Activated naive CD4-positive, alpha-beta T cell (primary cell): ENCODE data around the gene VIPR2.

Experiments
- DNase-seq, 4 experiments: peaks; one replicate each; lab custom pipeline; 2025; lab: John Stamatoyannopoulos, UW

Gene VIPR2

DNA sequence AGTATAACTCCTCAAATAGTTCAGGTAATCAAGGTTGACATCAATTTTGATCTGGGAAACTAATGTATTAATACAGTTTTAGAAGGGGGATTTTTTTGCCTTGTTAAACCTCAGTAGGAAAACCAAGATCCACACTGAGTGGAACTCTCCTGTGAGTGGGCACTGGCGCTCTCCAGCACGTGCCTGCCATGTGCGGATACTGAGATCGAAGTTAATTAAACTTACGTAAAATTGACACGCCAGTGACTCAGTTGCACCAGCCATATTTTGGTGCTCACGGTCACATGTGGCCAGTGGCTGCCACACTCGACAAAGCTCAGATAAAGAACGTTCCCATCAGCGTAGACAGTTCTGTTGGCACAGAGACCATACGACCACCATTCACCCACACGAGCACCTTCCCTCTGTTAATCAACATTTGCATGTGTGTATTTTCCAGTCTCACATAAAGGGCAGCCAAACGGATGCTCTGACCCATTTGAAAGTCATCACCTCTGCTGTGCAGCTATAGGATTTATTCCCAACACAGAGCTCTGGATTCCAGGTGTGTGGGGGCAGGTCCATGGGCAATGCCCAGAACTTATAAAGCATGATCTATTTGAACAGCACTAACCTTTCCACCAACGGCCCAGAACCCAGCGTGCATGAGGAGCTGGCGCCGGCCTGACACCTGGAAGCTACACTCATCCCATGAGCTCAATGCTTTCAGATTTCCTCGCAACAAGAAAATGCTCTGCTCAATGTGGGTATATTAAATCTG is 77.7 kb downstream of the VIPR2 start:
- no peak for DNase-seq

DNA sequence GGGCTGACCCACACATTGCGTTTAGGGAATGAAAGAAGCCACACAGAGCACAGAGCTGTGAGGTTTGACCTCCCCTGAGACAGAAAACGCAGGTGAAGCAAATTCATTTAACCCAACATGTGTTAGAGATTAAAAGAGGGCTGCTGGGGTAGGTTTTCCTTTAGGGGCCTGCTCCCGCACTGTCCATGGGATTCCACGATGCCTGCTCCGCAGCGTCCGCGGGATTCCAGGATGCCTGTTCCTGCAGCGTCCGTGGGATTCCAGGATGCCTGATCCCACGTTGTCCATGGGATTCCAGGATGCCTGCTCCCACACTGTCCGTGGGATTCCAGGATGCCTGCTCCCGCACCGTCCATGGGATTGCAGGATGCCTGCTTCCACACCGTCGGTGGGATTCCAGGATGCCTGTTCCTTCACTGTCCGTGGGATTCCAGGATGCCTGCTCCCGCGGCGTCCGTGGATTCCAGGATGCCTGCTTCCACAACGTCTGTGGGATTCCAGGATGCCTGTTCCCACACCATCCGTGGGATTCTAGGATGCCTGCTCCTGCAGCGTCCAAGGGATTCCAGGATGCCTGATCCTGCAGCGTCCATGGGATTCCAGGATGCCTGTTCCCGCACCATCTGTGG is 78.7 kb downstream of the VIPR2 start:
- no peak for DNase-seq

DNA sequence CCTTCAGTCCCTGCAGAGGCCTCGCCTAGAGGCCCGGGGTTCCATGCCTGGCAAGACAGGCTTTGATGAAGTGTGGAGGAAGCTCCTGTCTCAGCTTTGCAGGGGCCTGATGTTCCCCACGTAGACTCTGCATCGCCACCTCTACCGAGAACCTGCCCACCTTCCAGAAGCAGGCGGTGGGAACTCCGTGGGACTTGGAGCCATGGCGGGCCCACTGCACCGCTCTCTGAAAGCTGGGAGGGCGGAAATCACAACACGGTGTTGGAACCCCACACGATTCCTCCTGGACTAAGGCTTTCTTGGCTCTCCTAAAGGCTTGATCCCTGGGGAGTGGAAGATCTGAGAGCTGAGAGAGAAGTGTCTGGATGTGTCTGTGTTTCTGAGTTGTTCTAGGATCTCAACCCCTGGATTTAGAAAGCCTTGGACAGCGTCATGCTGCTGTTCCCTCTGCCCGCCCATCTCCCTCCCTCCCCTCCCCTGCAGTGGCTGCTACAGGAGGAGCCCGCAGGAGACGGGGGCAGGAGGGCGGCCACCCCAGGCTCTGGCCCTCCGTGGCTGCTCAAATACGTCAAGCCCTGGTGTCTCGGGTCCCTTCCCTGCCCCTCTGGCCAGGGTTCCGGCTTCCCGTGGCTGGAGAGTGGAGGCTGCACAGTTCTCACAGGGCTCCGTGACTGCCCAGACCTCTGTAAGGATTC is 79.7 kb downstream of the VIPR2 start:
- no peak for DNase-seq

DNA sequence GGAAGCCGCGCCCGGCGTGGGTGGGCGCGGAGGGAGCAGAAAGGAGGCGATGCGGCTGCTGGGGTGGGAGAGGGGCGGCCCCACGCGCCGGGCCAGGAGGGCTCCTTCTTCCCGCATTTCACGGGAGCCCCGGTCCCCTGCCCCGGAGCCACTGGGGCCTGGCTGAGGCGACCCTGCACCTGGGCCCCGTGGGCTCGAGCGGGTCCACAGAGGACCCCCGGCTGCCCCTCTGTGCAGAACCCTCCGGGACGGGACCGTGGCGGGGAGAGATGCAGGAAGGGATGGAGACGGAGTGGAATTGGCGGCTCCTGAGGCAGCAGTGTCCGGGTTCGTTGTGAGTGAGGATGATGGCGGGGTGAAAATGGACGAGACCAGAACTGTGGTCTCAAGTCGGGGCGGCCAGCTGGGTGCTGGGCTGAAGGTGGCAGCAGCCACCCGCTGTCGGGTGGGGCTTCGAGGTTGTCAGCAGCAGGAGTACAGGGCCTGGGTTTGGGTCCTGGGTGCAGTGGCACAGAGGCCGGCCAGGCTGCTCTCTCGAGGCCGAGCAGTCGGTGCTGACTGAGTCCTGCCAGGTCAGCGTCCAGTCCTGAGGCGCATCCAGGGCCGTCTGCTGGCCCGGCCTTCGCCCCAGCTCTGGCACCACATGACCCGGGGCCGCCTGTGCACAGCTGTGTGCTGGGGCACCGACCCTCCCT is 80.4 kb downstream of the VIPR2 start:
- no peak for DNase-seq

DNA sequence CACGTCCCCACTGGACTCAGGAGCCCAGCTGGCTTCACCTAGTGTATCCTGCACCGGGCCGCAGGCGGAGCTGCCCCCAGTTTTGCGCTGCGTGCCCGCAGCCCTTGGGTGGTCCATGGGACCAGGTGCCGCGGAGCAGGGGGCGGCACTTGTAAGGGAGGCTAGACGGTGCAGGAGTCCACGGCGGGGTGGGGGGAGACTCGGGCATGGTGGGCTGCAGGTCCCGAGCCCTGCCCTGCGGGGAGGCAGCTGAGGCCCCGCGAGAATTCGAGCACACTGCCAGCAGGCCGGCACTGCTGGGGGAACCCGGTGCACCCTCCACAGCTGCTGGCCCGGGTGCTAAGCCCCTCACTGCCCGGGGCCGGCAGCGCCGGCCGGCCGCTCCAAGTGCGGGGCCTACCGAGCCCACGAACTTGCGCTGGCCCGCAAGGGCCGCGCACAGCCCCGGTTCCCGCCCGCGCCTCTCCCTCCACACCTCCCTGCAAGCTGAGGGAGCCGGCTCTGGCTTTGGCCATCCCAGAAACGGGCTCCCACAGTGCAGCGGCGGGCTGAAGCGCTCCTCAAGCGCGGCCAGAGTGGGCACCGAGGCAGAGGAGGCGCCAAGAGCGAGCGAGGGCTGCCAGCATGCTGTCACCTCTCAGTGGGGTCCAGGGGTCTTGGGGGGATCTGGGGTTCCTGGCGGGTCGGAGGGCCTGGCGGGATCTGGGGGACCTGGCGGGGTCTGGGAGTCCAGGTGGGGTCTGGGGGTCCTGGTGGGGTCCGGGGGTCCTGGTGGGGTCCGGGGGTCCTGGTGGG is 81.4 kb downstream of the VIPR2 start:
- no peak for DNase-seq

GRCh38 chr7:159062569-159062968 is 82.1 kb downstream of the VIPR2 start:
- DNase-seq: no peak

GRCh38 chr7:159061674-159062212 is 82.9 kb downstream of the VIPR2 start:
- no peak for DNase-seq

- no peak for DNase-seq
Observed at GRCh38 chr7:159061209-159061608, 83.5 kb downstream of the VIPR2 start.

GRCh38 chr7:159060440-159060839 is 84.2 kb downstream of the VIPR2 start:
- no peak for DNase-seq

DNA sequence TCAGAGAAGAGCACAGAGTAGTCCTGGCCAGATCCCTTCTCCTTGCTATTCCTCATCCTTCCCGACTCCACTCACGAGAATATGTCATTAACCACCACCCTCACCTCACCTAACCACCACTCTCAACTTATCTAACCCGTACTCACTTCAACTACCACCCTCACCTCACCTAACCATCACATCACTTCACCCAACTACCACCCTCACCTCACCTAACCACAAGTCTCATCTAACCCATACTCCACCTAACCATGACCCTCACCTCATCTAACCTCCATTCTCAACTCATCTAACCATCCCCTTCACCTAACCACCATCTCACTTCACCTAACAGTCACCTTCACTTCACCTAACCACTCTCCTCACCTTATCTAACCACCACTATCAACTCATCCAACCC is 85.0 kb downstream of the VIPR2 start:
- no peak for DNase-seq

DNA sequence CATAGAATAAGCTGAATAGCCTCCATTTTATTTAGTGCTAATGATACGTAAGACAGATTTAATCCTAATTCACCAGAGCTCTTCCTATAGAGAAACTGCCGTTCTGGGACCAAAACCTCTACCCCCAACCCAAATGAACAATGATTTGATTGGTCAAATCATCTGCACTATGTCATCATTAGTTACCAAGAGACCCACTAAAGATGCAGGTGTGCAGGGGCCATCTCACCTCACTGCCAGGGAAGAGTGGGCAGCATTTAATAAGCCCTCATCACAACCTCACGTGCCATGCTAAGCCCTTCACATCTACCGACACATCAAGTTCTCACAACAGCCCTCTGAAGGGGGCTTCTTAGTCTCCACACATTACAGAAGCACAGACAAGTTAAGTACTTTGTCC is 87.0 kb downstream of the VIPR2 start:
- DNase-seq: no peak

DNA sequence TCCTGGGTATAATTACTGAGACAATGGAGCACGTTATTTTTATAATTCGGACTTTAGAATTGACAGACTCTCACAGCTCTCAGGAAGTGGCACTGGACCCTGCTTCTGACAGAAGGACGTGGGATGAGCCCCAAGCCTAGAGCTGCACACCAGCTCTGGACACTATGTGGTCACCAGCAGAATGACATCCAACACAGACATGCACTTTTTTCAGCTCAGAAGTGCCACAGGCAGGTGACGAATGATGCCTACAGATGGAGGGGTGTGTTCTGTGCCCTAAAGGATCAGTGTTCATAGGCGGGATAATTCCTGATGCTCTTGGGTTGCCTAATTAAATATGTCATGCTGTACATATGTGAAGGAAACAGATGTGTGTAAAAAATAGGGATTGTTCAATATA is 87.9 kb downstream of the VIPR2 start:
- no peak for DNase-seq

- DNase-seq: no peak
Observed at GRCh38 chr7:159051916-159052315, 92.8 kb downstream of the VIPR2 start.

DNA sequence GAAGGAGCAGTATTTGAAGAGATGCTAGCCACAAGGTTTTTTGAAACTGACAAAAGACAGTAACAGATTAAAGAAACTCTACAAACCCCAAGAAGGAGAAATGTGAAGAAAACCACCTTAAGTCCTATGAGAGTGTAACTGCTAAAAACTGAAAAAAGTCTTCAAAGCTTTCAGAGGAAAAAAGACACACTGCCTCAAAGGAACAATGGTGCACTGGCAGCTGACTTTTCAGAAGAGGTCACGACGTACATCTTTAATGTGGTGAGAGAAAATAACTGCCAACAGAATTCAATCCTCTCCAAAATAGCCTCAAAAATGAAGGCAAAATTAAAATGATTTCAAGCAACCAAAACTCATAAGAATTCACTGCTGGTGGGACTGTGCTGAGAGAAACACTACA is 94.0 kb downstream of the VIPR2 start:
- DNase-seq: no peak

DNA sequence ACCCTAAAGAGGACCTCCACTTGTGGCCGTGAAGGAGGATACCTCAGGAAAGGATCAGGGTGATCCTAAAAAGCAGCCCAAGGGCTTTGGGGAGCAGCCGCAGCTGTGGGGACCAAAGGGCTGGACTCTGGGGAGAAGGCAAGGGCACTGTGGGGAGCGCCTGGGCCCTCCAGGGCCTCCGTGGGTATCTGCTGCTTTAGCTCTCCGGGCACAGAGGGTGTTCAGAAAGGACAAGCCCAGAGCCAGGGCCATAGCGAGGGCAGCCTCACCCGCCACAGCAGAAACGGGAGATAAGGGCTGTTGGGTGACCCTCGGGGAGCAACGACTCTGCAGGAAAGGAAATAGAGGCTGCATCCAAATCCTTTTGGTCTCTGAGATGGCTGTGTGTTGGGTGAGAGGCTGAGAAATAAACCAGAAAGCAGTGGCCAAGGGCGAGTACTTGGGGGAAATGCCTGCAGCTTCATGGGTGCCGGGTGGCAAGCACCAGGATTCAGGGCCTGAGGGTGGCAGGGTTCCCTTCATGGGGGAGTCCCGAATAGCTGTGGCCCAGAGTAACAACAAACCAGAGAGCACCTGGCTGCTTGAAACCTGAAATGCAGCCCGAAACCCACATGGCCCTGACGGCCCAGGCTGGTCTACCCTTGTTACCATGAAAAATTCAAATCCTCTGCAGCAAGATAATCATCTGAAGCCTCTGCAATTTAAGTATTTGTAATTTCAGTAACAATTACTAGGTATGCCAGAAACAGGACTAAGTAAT is 95.2 kb downstream of the VIPR2 start:
- DNase-seq: no peak

DNA sequence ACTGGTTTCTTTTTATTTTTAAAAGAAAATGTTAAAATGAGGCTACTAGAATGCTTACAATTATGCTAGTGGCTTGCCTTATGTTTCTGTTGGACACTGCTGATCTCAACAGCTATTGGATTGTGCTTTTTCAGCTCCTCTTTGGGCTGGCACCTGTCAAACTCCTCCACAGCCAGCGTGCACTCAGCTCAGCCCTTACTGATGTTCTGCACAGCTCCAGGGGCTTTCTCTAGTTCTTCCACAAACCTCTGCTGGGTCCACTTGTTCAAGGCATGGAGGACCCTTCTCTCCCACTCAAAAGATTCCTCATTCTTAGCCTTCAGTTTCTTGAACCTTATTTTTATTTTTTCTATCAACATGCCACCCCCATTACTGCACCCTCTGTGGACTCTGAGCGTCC is 96.0 kb downstream of the VIPR2 start:
- no peak for DNase-seq

- DNase-seq: no peak
Observed at GRCh38 chr7:159047536-159047935, 97.1 kb downstream of the VIPR2 start.

- DNase-seq: no peak
Observed at GRCh38 chr7:159046300-159046699, 98.4 kb downstream of the VIPR2 start.

DNA sequence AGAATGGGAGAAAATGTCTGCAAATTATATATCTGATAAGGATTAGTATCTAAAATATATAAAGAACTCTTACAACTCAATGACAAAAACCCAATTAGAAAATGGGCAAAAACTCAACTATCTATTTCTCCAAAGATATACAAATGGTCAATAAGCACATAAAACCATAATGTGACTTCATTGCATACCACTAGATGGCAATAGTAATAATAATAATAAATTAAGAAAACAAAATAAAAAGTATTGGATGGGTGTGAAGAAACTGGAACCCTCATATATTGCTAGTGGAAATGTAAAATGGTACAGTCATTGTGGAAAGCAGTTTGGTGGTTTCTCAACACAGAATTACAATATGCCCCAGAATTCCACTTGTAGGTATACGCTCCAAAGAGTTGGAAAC is 98.8 kb downstream of the VIPR2 start:
- no peak for DNase-seq

GRCh38 chr7:159042581-159043101 is 102.0 kb downstream of the VIPR2 start:
- DNase-seq: no peak

DNA sequence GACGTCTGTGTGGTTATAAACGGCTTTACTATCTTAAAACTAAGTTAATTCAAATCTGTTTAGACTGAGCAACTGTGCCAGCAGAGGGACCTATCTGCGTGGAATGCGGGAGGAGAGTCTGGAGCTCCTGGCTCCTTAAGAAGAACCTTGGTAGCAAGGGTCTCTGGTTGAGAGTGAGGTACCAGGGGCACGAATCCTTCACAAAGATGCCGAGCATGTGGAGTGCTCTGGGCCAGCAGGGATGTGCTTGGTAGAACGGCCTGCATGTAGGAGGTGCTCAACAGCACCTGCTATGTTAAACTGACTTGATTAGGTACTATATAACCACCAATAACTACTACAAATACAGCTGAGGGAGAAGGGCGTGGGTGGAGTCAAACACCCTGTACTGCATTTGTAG is 102.6 kb downstream of the VIPR2 start:
- no peak for DNase-seq
